GM12801 (cell line): Measurements from ENCODE around the gene PLK3.

Experiments used
- CTCF ChIP-seq: IDR thresholded peaks from one replicate; pipeline ENCODE4 v1.5.1; 2011; ENCODE audit warnings: control low read depth; ENCODE audit not compliant: insufficient read length; ENCODE audit errors: extremely low read depth

PLK3 gene

GRCh38 chr1:44828003-44828651, 27.9 kb downstream of the PLK3 start:
- TF ChIP-seq CTCF, result no peak

DNA sequence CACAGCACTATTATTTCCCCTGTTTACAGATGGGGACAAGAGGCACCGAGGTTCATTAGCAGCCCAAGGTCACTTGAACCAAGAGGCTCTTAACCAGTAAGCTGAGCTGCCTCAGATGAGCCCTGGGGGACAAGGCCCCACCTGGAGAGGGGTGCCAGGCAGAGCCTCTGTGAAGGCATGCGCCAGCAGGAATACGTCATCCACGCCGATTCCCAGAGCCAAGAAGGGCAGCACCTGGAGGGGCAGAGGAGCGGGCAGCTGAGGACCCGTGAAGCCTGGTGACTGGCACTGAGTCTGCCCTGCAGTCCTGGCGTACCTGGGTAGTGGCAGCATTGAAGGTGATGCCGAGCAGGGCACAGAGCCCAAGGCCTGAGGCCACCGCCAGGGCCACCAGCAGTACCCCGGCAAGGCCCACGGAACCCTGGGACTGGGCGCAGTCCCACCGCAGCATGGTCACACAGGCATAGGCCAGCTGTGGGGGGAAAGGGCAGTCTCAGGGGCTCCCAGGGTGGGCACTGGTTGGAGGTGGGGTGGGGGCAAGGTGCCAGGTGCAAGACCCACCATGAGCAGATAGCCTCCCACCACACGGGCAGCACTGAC, 28.8 kb downstream of the PLK3 start:
- TF ChIP-seq CTCF, result no peak

DNA sequence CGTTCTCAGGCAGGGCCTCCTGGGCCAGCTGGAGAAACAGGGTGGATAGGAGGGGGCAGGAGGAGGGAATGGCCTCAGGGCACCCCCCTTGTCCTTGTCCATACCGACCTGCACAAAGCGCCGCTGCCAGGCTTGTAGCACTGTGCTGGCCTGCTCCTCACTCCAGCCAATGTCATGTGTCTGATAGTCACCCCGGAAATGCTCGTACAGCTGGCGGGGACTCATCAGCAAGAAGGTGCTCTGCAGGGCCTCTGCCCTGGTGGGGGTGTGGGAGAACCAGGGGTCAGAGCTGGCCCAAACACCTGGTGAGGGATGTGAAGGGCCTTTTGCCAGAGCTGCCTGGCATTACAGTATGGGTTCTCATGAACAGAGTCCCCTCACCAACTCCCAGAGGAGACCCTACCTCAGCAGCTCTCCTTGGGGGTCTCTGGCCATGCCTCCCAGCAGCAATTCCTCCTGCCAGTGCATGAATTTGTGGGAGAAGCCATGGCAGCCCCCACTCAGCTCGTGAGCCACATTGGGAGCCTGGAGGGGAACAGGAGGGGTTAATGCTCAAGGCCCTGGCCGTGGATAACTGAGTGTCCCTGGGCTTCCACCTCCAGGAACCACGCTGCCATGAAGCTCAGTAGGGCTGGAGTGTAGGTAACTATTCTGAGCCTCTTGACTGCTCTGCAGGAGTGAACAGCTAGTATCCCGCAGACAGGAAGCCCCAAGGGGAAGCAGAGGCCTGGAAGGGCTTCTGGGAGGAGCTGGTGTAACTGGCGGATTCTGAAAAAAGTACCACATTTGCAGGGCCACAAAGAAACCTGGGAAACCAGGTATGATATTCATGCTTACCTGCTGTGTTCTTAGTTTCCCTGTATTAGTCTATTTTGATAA, 29.6 kb downstream of the PLK3 start:
- TF ChIP-seq CTCF, result no peak

DNA sequence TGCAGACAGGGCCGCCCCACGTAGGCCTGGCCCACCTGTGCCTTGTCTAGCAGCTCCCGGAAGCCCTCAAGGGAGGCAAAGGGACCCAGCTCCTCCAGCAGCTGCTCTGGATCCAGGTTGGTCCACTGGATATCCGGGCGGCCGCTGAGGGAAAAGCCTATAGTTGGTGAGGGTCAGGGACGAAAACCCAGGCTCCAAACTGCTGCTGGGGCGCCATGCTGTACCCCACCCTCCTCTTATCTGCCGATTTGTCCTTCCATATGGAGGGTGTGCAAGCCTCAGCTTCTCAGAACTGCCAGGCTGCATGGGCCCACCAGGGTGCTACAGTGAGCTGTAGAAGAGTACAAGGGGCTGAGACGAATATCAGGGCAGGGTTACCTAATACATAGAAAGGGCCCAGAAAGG, 30.7 kb downstream of the PLK3 start:
- TF ChIP-seq CTCF, result no peak

- no peak for TF ChIP-seq CTCF
Observed at GRCh38 chr1:44831516-44831915, 31.3 kb downstream of the PLK3 start.

- TF ChIP-seq CTCF, result no peak
Observed at GRCh38 chr1:44832056-44832705, 32.0 kb downstream of the PLK3 start.

DNA sequence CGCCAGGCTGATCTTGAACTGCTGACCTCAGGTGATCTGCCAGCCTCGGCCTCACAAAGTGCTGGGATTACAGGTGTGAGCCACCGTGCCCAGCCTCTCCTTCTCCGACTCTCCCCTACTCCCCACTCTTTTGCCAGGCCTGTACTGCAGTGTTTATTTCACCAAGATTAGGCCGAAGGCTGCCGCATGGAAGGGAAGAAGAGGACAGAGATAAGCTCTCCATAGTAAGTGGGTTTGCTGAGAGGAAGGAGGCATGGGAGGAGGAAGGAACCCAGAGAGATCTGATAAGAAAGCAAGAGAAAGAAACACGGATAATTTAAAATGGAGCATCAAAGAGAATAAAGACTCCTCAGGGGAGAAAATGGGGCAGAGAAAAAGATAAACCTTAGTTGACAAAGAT, 34.2 kb downstream of the PLK3 start:
- TF ChIP-seq CTCF, result no peak
